Caco-2 (cell line): ENCODE data around the gene TRIO. TPM values are rescaled to one million over a fixed set of nuclear protein-coding genes. Genes with fewer than 3 reads are reported as not detected.

Experiments used
- BruUV-seq: library from RNA; stranded (reverse); fragments of 400-500 nt; replicated peaks from 2 replicates; lab custom pipeline; 2021; lab: Mats Ljungman, UMichigan
- CTCF ChIA-PET: fragments of 300-600 bp; sonication (Branson Sonifier 250); formaldehyde crosslinking; loops from one replicate; lab custom pipeline; 2022; ENCODE audit warnings: antibody characterized with exemption; lab: Charles Lee
- POLR2A ChIA-PET: fragments of 300-600 bp; sonication (Branson Sonifier 250); formaldehyde crosslinking; loops from one replicate; lab custom pipeline; 2022; ENCODE audit warnings: antibody characterized with exemption; lab: Charles Lee
- DNase-seq, 2 experiments: peaks; one replicate each; pipeline versions ENCODE4 v3.0.0 to v3.0.0-alpha.2; 2020 to 2022
- H3K27me3 ChIP-seq: replicated peaks from 2 replicates; pipeline ENCODE4 v1.6.0; 2011; ENCODE audit warnings: low read length; ENCODE audit not compliant: control insufficient read depth, insufficient read depth
- H3K36me3 ChIP-seq: 2 replicates; pipeline ENCODE4 v1.5.1; 2011; ENCODE audit warnings: low read length; ENCODE audit not compliant: control insufficient read depth, insufficient read depth
- H3K4me1 ChIP-seq: fragments of 250-450 bp; sonication (Bioruptor Pico); 2 replicates; pipeline ENCODE4 v1.5.1; 2020; ENCODE audit warnings: mild to moderate bottlenecking
- H3K4me3 ChIP-seq: 2 replicates; pipeline ENCODE4 v1.5.1; 2011; ENCODE audit warnings: low read depth, mild to moderate bottlenecking, control low read depth, low read length
- H3K9me3 ChIP-seq: fragments of 250-450 bp; sonication (Bioruptor Pico); 2 replicates; pipeline ENCODE4 v1.5.1; 2020; ENCODE audit warnings: mild to moderate bottlenecking, moderate library complexity
- H3K27ac Mint-ChIP-seq: one replicate; pipeline ENCODE4 v1.8.0; 2022; ENCODE audit warnings: mixed read lengths; ENCODE audit not compliant: unreplicated experiment
- H3K27me3 Mint-ChIP-seq: one replicate; pipeline ENCODE4 v1.8.0; 2022; ENCODE audit warnings: mixed read lengths; ENCODE audit not compliant: insufficient read depth, unreplicated experiment
- H3K36me3 Mint-ChIP-seq: one replicate; pipeline ENCODE4 v1.8.0; 2022; ENCODE audit warnings: mild to moderate bottlenecking, mixed read lengths; ENCODE audit not compliant: insufficient read depth, unreplicated experiment
- H3K4me1 Mint-ChIP-seq: one replicate; pipeline ENCODE4 v1.8.0; 2022; ENCODE audit warnings: low read depth, mixed read lengths; ENCODE audit not compliant: unreplicated experiment
- H3K4me3 Mint-ChIP-seq: one replicate; pipeline ENCODE4 v1.8.0; 2022; ENCODE audit warnings: mild to moderate bottlenecking, moderate library complexity, mixed read lengths; ENCODE audit not compliant: unreplicated experiment
- H3K9me3 Mint-ChIP-seq: one replicate; pipeline ENCODE4 v1.8.0; 2022; ENCODE audit warnings: mixed read lengths; ENCODE audit not compliant: unreplicated experiment
- intact Hi-C: fragments of 100-400 bp; cut with micrococcal nuclease; formaldehyde crosslinking; loops from one replicate; pipeline ENCODE4 v1.10.0; 2022; ENCODE audit not compliant: unreplicated experiment
- total RNA-seq: library from RNA; stranded (reverse); gene quantifications from 2 replicates; pipeline ENCODE4 v1.2.3, GENCODE V29; 2022
- TF ChIP-seq, protein P1 (sequence below), 2 experiments: fragments of 200-600 bp in 1 of 2; IDR thresholded peaks; 1 replicate in 1 of 2; 2 replicates in 1 of 2; pipeline versions ENCODE4 v1.5.1 to v1.8.0; 2011 to 2022; ENCODE audit warnings: antibody characterized with exemption in 1 of 2, control low read depth in 1 of 2, inconsistent platforms in 1 of 2, low read depth in 1 of 2, low read length in 1 of 2, mild to moderate bottlenecking in 1 of 2, moderate library complexity in 1 of 2; ENCODE audit not compliant: insufficient read depth in 1 of 2, severe bottlenecking in 1 of 2, unreplicated experiment in 1 of 2

The TRIO gene
- total RNA-seq, 1 experiment from 2014 or later = 92.0 TPM

DNA sequence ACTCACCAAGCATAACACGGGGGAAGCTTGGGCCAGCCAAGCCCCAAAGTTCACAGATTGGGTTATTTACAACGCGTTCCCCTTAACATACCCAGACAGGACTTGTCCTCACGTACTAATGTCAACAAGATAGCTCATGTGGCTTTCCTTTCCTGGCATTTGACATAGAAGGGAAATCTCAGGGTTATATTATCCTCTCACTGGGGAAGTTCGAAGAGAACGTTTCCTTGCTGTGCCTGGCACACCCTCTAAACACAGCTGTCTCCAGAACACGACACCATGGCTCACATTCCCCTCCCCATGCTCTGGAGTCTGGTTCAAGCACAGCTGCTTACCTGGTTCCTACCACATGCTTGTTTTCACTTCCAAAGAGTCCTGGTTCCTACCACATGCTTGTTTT lies 391.6 kb downstream of the TRIO start:
- Histone ChIP-seq H3K4me1 (no peaks in the 10 kb centered on the region), H3K4me3 (no peak overlapping the region), H3K27me3 (no peaks in the 10 kb centered on the region), H3K9me3 (no peaks in the 10 kb centered on the region), H3K36me3 (no peaks in the 10 kb centered on the region)
- POLR2A ChIA-PET = no interaction called here
- CTCF ChIA-PET = no interaction called here
- intact Hi-C loops = no loop called here
- Mint-ChIP-seq H3K27me3 (no peaks in the 10 kb centered on the region), H3K27ac (no peak overlapping the region), H3K9me3 (peaks cover 19% of the 10 kb centered on the region), H3K4me3 (no peak overlapping the region), H3K36me3 (no peaks in the 10 kb centered on the region), H3K4me1 (no peaks in the 10 kb centered on the region)
- BruUV-seq = no TSS peak
- TF ChIP-seq, protein P1, sequence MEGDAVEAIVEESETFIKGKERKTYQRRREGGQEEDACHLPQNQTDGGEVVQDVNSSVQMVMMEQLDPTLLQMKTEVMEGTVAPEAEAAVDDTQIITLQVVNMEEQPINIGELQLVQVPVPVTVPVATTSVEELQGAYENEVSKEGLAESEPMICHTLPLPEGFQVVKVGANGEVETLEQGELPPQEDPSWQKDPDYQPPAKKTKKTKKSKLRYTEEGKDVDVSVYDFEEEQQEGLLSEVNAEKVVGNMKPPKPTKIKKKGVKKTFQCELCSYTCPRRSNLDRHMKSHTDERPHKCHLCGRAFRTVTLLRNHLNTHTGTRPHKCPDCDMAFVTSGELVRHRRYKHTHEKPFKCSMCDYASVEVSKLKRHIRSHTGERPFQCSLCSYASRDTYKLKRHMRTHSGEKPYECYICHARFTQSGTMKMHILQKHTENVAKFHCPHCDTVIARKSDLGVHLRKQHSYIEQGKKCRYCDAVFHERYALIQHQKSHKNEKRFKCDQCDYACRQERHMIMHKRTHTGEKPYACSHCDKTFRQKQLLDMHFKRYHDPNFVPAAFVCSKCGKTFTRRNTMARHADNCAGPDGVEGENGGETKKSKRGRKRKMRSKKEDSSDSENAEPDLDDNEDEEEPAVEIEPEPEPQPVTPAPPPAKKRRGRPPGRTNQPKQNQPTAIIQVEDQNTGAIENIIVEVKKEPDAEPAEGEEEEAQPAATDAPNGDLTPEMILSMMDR (IDR thresholded peaks at IDR 0.05; ENCODE audit: insufficient read depth in 1 of 2, low read depth in 1 of 2, low read length in 1 of 2, severe bottlenecking in 1 of 2, unreplicated experiment in 1 of 2) = no peak
- DNase-seq = no peak

DNA sequence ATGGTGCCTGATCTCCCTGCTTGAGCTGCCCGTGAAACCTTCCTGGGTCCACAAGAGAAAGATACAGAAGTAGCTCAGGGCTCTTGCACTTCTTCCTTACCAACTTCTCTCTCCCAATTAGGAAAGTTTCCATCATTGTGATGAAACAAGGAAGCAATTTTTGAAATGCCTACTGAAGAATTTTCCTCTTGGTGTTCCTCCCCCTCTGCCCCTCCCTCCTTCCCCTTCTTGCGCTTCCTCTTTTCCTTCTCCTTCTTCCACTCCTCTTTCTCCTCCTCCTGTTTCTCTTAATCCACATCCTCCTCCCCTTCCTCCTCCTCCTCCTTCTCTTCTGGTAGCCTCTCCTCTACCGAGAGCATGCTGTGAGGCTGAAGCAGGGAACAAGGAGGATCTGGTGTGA lies 402.2 kb downstream of the TRIO start:
- no peak overlapping the region for H3K4me3 Mint-ChIP-seq
- no peaks in the 10 kb centered on the region for H3K36me3 ChIP-seq
- H3K4me1 Mint-ChIP-seq = peaks cover 5% of the 10 kb centered on the region
- ChIA-PET CTCF (interaction anchor here (1.1 kb wide), 1 partner anchor 13 kb away, joined by 3 read pairs; no protein-coding TSS in a partner anchor), POLR2A (interaction anchor here (0.5 kb wide), 1 partner anchor 192 kb away, joined by 12 read pairs; no protein-coding TSS in a partner anchor)
- peak in 1 of 2 experiments; percentile 6 for DNase-seq
- peaks cover 12% of the 10 kb centered on the region; the same call in 1 of the 2 replicates for H3K9me3 ChIP-seq
- peaks cover 17% of the 10 kb centered on the region for H3K9me3 Mint-ChIP-seq
- H3K4me1 ChIP-seq = peaks cover 2% of the 10 kb centered on the region
- no peak overlapping the region for H3K27ac Mint-ChIP-seq
- no peaks in the 10 kb centered on the region for H3K27me3 ChIP-seq
- no peak overlapping the region for H3K4me3 ChIP-seq
- H3K36me3 Mint-ChIP-seq = no peaks in the 10 kb centered on the region
- no peaks in the 10 kb centered on the region for H3K27me3 Mint-ChIP-seq
- TF ChIP-seq, protein P1 (IDR thresholded peaks at IDR 0.05; ENCODE audit: insufficient read depth in 1 of 2, low read depth in 1 of 2, low read length in 1 of 2, severe bottlenecking in 1 of 2, unreplicated experiment in 1 of 2) = no peak
- no TSS peak for BruUV-seq
- intact Hi-C loops = no loop called here

GRCh38 chr5:14545862-14546261 lies 402.7 kb downstream of the TRIO start:
- H3K4me3 ChIP-seq = no peak overlapping the region
- no peak overlapping the region for H3K4me3 Mint-ChIP-seq
- no peaks in the 10 kb centered on the region for H3K27me3 Mint-ChIP-seq
- TF ChIP-seq, protein P1 (IDR thresholded peaks at IDR 0.05; ENCODE audit: insufficient read depth in 1 of 2, low read depth in 1 of 2, low read length in 1 of 2, severe bottlenecking in 1 of 2, unreplicated experiment in 1 of 2) = no peak
- BruUV-seq = no TSS peak
- H3K36me3 Mint-ChIP-seq = no peaks in the 10 kb centered on the region
- peaks cover 10% of the 10 kb centered on the region for H3K4me1 Mint-ChIP-seq
- peaks cover 11% of the 10 kb centered on the region for H3K9me3 Mint-ChIP-seq
- no peaks in the 10 kb centered on the region for H3K36me3 ChIP-seq
- intact Hi-C loops = no loop called here
- no peak overlapping the region for H3K27ac Mint-ChIP-seq
- CTCF ChIA-PET = no interaction called here
- no peaks in the 10 kb centered on the region for H3K27me3 ChIP-seq
- POLR2A ChIA-PET = no interaction called here
- H3K9me3 ChIP-seq = peaks cover 10% of the 10 kb centered on the region; the same call in 1 of the 2 replicates
- H3K4me1 ChIP-seq = peaks cover 7% of the 10 kb centered on the region
- DNase-seq = no peak
